BJ (cell line): Measurements from ENCODE around the gene SLC39A10. TPM values are rescaled to one million over a fixed set of nuclear protein-coding genes. Genes with fewer than 3 reads are reported as not detected.
"Not testable (repeated sequence)": the region's sequence is repeated elsewhere in the genome, so short reads cannot be mapped to it uniquely, and the experiment has no call there.

Experiments used
- CTCF ChIA-PET: fragments of 350-600 bp; formaldehyde crosslinking; extraction: SDS; loops from one replicate; lab custom pipeline; 2021; ENCODE audit warnings: antibody characterized with exemption, inconsistent platforms; lab: Yijun Ruan, JAX
- POLR2A ChIA-PET: fragments of 300-600 bp; sonication (Branson Sonifier 250); formaldehyde crosslinking; extraction: SDS; loops from one replicate; lab custom pipeline; 2021; ENCODE audit warnings: antibody characterized with exemption; lab: Charles Lee
- DNase-seq: peaks from one replicate; pipeline ENCODE4 v3.0.0-alpha.2; 2011; ENCODE audit warnings: low read depth
- H3K27me3 ChIP-seq: 2 replicates; pipeline ENCODE4 v1.6.0; 2011; ENCODE audit warnings: low read length; ENCODE audit not compliant: control insufficient read depth, insufficient read depth
- H3K36me3 ChIP-seq: 2 replicates; pipeline ENCODE4 v1.5.1; 2011; ENCODE audit warnings: low read length; ENCODE audit not compliant: control insufficient read depth, insufficient read depth
- H3K4me3 ChIP-seq: 2 replicates; pipeline ENCODE4 v1.5.1; 2011; ENCODE audit warnings: low read depth, mild to moderate bottlenecking, control low read depth, low read length
- polyA plus RNA-seq: library from polyadenylated mRNA; depleted of rRNA; stranded (reverse); fragments of >200 nt; gene quantifications from 2 replicates; pipeline ENCODE4 v1.2.3, GENCODE V29; 2011
- TF ChIP-seq, protein P1 (sequence below): IDR thresholded peaks from 2 replicates; pipeline ENCODE4 v1.5.1; 2011; ENCODE audit warnings: low read depth, mild to moderate bottlenecking, control low read depth, inconsistent platforms, low read length, moderate library complexity; ENCODE audit not compliant: insufficient read depth

The SLC39A10 gene
- polyA plus RNA-seq, 1 experiment = 13.7 TPM

DNA sequence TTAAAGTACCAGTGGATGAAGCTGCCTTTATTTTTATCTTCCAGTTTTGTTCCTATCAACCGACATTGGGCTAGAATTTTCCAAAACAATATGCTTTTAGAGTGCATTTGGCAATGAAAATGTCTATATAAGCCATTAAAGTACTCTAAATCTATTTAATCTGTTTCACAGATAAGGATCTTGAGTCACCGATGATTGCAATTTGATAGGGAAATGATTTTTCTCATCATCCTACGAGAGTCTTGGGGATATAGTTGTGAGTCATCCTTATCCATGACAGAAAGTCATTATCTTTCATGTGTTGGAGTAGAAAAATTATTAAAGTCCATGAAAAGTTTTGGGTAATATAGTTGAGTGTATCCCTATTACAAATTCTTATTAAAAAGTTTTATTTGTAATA lies 26.1 kb downstream of the SLC39A10 start:
- POLR2A ChIA-PET = no interaction called here
- no peak overlapping the region for H3K4me3 ChIP-seq
- DNase-seq = no peak
- no peaks in the 10 kb centered on the region for H3K36me3 ChIP-seq
- CTCF ChIA-PET = no interaction called here
- H3K27me3 ChIP-seq = no peaks in the 10 kb centered on the region
- TF ChIP-seq, protein P1, sequence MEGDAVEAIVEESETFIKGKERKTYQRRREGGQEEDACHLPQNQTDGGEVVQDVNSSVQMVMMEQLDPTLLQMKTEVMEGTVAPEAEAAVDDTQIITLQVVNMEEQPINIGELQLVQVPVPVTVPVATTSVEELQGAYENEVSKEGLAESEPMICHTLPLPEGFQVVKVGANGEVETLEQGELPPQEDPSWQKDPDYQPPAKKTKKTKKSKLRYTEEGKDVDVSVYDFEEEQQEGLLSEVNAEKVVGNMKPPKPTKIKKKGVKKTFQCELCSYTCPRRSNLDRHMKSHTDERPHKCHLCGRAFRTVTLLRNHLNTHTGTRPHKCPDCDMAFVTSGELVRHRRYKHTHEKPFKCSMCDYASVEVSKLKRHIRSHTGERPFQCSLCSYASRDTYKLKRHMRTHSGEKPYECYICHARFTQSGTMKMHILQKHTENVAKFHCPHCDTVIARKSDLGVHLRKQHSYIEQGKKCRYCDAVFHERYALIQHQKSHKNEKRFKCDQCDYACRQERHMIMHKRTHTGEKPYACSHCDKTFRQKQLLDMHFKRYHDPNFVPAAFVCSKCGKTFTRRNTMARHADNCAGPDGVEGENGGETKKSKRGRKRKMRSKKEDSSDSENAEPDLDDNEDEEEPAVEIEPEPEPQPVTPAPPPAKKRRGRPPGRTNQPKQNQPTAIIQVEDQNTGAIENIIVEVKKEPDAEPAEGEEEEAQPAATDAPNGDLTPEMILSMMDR = no peak

DNA sequence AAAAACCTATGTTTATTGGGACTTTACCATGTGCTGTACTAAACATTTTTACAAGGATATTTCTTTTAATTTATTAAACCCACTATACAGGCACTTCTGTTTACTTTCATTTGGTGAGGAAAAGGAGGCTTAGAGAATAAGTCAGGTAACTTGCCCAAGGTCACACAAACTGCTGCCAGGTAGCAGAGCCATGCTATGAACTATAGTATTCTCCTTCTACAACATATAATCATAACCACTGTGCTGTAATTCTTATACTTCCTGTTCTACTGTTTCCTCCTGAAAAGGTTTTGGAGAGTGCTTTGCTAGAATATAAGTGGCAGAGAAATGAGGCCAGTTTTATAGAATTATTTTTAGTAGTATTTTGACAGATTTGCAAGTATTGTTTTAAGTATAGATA lies 29.5 kb downstream of the SLC39A10 start:
- Histone ChIP-seq H3K4me3 (no peak overlapping the region), H3K27me3 (no peaks in the 10 kb centered on the region), H3K36me3 (no peaks in the 10 kb centered on the region)
- DNase-seq = no peak
- TF ChIP-seq, protein P1 = no peak
- ChIA-PET CTCF (no interaction called here), POLR2A (no interaction called here)

DNA sequence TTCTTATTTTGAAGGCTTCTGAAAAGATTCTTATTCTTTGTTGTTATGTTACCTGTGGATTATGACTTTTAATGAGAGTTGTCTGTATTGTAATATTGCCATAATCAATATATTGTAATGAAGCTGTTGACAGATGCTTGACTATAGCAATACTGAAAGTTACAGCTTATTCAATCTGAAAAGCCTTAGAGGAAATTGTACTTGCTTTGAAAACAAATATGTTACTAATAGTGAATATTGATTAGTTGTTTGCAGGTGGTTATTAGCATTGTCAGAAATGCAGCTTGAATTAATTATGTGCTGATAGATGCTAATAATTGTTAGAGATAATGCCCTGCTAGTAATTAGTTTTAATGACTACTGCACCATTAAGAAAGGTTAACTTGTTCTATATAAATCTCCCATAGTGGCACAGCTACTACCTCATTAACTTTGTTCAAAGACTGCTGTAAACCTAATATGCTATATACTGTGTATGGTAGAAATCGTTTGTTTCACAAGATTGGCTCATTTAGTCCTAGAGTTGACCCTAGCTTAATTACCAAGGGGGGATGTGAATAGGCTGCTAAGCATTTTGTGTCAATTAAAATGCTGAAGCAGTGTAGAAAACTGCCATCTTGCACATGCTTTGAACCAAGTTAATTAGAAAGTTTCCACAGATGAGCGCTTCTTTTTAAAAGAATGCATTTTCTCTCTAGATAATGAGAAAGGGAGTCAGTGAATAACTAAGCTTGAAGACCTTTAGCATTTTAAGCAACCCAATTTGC lies 30.5 kb downstream of the SLC39A10 start:
- POLR2A ChIA-PET = no interaction called here
- Histone ChIP-seq H3K27me3 (no peaks in the 10 kb centered on the region), H3K4me3 (no peak overlapping the region), H3K36me3 (no peaks in the 10 kb centered on the region)
- TF ChIP-seq, protein P1 = no peak
- CTCF ChIA-PET = interaction anchor here (0.8 to 1.4 kb wide), 2 partner anchors 8 to 10 kb away, joined by 3 read pairs; no protein-coding TSS in a partner anchor
- DNase-seq = no peak

DNA sequence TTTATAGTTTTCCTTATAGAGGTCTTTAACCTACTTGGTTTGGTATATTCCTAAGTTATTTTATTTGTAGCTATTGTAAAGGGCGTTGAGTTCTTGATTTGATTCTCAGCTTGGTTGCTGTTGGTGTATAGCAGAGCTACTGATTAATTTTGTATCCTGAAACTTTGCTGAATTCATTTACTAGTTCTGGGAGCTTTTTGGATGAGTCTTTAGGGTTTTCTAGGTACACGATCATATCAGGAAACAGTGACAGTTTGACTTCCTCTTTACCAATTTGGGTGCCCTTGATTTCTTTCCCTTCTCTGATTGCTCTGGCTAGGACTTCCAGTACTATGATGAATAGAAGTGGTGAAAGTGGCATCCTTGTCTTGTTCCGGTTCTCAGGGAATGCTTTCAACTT lies 35.5 kb downstream of the SLC39A10 start:
- H3K27me3 ChIP-seq, POLR2A ChIA-PET, H3K4me3 ChIP-seq, CTCF ChIA-PET, DNase-seq, H3K36me3 ChIP-seq: not testable (repeated sequence)

DNA sequence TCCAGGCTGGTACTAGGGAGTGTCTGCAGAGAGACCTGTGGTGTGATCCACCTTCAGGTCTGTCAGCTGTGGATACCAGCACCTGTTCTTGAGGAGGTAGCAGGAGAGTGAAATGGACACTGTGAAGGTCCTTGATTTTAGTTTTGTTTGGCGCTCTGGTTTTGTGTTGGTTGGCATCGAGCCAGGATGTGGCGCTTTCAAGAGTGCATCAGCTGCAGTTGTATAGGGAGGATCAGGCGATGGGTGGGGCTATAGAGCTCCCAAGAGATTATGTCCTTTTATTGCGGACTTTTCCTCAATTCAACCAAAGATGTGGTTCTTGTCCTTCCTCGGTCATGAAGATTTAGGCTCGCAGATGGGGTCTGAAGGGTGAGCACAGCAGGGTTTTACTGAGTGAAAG lies 37.5 kb downstream of the SLC39A10 start:
- ChIA-PET CTCF (no interaction called here), POLR2A (no interaction called here)
- no peak overlapping the region for H3K4me3 ChIP-seq
- no peaks in the 10 kb centered on the region for H3K27me3 ChIP-seq
- H3K36me3 ChIP-seq = peaks cover 1% of the 10 kb centered on the region
- no peak for DNase-seq
- TF ChIP-seq, protein P1 = no peak
